ENCODE measurements around the gene EGFL6. TPM values are rescaled to one million over a fixed set of nuclear protein-coding genes. Genes with fewer than 3 reads are reported as not detected.

The EGFL6 gene
- total and polyA plus RNA-seq, 10 of the 15 experiments (the other 5 are each of a cell fraction or from before 2014, with no cell fraction given), result 0.03 TPM; not detected in 9

GRCh38 chrX:13669246-13669737 is 99.9 kb downstream of the EGFL6 start (continued):
- TF ChIP-seq, protein P1, sequence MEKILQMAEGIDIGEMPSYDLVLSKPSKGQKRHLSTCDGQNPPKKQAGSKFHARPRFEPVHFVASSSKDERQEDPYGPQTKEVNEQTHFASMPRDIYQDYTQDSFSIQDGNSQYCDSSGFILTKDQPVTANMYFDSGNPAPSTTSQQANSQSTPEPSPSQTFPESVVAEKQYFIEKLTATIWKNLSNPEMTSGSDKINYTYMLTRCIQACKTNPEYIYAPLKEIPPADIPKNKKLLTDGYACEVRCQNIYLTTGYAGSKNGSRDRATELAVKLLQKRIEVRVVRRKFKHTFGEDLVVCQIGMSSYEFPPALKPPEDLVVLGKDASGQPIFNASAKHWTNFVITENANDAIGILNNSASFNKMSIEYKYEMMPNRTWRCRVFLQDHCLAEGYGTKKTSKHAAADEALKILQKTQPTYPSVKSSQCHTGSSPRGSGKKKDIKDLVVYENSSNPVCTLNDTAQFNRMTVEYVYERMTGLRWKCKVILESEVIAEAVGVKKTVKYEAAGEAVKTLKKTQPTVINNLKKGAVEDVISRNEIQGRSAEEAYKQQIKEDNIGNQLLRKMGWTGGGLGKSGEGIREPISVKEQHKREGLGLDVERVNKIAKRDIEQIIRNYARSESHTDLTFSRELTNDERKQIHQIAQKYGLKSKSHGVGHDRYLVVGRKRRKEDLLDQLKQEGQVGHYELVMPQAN (conservative IDR thresholded peaks at IDR 0.05), result no peak; the same call in 1 of the 2 replicates
- TF ChIP-seq MAX (IDR thresholded peaks at IDR 0.05; ENCODE audit: low read depth, low read length) (no peak), SUZ12 (IDR thresholded peaks at IDR 0.05; ENCODE audit: unreplicated experiment) (no peak), E2F4 (IDR thresholded peaks at IDR 0.05; ENCODE audit: low read depth, low read length) (no peak), RELA (IDR thresholded peaks at IDR 0.05; ENCODE audit: borderline replicate concordance, partially characterized antibody) (peak; percentile 89), EZH2 (IDR thresholded peaks at IDR 0.05; ENCODE audit: borderline replicate concordance, control insufficient read depth, low read depth, low read length) (no peak), BACH1 (IDR thresholded peaks at IDR 0.05; ENCODE audit: borderline replicate concordance) (no peak; the same call in 1 of the 2 replicates), NFYA (IDR thresholded peaks at IDR 0.05; ENCODE audit: borderline replicate concordance, low read depth, low read length) (no peak), ZSCAN29 (IDR thresholded peaks at IDR 0.05) (no peak), E2F8 (IDR thresholded peaks at IDR 0.05; ENCODE audit: low read depth, partially characterized antibody) (peak; percentile 60), BCL3 (IDR thresholded peaks at IDR 0.05; ENCODE audit: borderline replicate concordance, insufficient read depth, low read depth, low read length, poor library complexity, severe bottlenecking) (peak; percentile 92), KAT2A (conservative IDR thresholded peaks at IDR 0.05; ENCODE audit: control insufficient read depth, low read depth, low read length) (no peak), TBL1XR1 (IDR thresholded peaks at IDR 0.05; ENCODE audit: low read depth, low read length) (peak; percentile 60; the same call in 1 of the 2 replicates), SREBF1 (IDR thresholded peaks at IDR 0.05; ENCODE audit: low read length) (no peak), KDM1A (IDR thresholded peaks at IDR 0.05; ENCODE audit: borderline replicate concordance) (no peak), CHD2 (IDR thresholded peaks at IDR 0.05; ENCODE audit: borderline replicate concordance, low read depth, low read length) (no peak; the same call in 1 of the 2 replicates), RBBP5 (conservative IDR thresholded peaks at IDR 0.05) (no peak)
- TF ChIP-seq, protein P2, sequence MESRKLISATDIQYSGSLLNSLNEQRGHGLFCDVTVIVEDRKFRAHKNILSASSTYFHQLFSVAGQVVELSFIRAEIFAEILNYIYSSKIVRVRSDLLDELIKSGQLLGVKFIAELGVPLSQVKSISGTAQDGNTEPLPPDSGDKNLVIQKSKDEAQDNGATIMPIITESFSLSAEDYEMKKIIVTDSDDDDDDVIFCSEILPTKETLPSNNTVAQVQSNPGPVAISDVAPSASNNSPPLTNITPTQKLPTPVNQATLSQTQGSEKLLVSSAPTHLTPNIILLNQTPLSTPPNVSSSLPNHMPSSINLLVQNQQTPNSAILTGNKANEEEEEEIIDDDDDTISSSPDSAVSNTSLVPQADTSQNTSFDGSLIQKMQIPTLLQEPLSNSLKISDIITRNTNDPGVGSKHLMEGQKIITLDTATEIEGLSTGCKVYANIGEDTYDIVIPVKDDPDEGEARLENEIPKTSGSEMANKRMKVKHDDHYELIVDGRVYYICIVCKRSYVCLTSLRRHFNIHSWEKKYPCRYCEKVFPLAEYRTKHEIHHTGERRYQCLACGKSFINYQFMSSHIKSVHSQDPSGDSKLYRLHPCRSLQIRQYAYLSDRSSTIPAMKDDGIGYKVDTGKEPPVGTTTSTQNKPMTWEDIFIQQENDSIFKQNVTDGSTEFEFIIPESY (IDR thresholded peaks at IDR 0.05), result 0 out of 2 replicates have a peak, but pooled peaks have one; percentile 47
